SW480 (cell line): ENCODE results near the gene SLAMF6.
A peak's percentile ranks its signal among the peaks of the same experiment; 100 is the strongest.
"Not testable (repeated sequence)": the region's sequence is repeated elsewhere in the genome, so short reads cannot be mapped to it uniquely, and the experiment has no call there.

Experiments
- DNase-seq: peaks from one replicate; pipeline ENCODE4 v3.0.0-alpha.2; 2016; ENCODE audit warnings: low spot score

Gene SLAMF6

GRCh38 chr1:160522622-160523345 is at the start of gene SLAMF6:
TSS of gene SLAMF6 (minus strand) at chr1:160523255. CDS start at chr1:160523192, 63 bp downstream.
- no peak for DNase-seq

- DNase-seq = no peak
Measured at GRCh38 chr1:160570840-160571239, 47.8 kb upstream of the SLAMF6 start.

- DNase-seq = no peak
Measured at GRCh38 chr1:160569806-160570205, 46.8 kb upstream of the SLAMF6 start.

- DNase-seq = no peak
Measured at GRCh38 chr1:160567858-160568682, 45.0 kb upstream of the SLAMF6 start.

GRCh38 chr1:160567341-160567740 is 44.3 kb upstream of the SLAMF6 start:
- DNase-seq = no peak

GRCh38 chr1:160565564-160565963 is 42.5 kb upstream of the SLAMF6 start:
- no peak for DNase-seq

- not testable (repeated sequence) for DNase-seq
Measured at GRCh38 chr1:160563230-160563629, 40.2 kb upstream of the SLAMF6 start.

GRCh38 chr1:160562745-160563144 is 39.7 kb upstream of the SLAMF6 start:
- not testable (repeated sequence) for DNase-seq

GRCh38 chr1:160560806-160561205 is 37.8 kb upstream of the SLAMF6 start:
- DNase-seq = no peak

GRCh38 chr1:160560045-160560705 is 37.1 kb upstream of the SLAMF6 start:
- no peak for DNase-seq

- not testable (repeated sequence) for DNase-seq
Measured at GRCh38 chr1:160559437-160559836, 36.4 kb upstream of the SLAMF6 start.

- DNase-seq = no peak
Measured at GRCh38 chr1:160558660-160559380, 35.8 kb upstream of the SLAMF6 start.

GRCh38 chr1:160553778-160554177 is 30.7 kb upstream of the SLAMF6 start:
- DNase-seq = no peak

GRCh38 chr1:160552425-160552824 is 29.4 kb upstream of the SLAMF6 start:
- no peak for DNase-seq

GRCh38 chr1:160550572-160551034 is 27.5 kb upstream of the SLAMF6 start:
- DNase-seq = no peak

- no peak for DNase-seq
Measured at GRCh38 chr1:160549665-160550006, 26.6 kb upstream of the SLAMF6 start.

- no peak for DNase-seq
Measured at GRCh38 chr1:160548960-160549664, 26.1 kb upstream of the SLAMF6 start.

GRCh38 chr1:160548183-160548582 is 25.1 kb upstream of the SLAMF6 start:
- no peak for DNase-seq

GRCh38 chr1:160547422-160547821 is 24.4 kb upstream of the SLAMF6 start:
- DNase-seq = no peak

- DNase-seq = no peak
Measured at GRCh38 chr1:160546942-160547341, 23.9 kb upstream of the SLAMF6 start.

GRCh38 chr1:160544647-160545046 is 21.6 kb upstream of the SLAMF6 start:
- DNase-seq = peak; percentile 12
